Astrocyte of the cerebellum (primary cell): ENCODE data around the gene B4GALNT2.
A peak's percentile ranks its signal among the peaks of the same experiment; 100 is the strongest.

Experiments
- DNase-seq: peaks from one replicate; pipeline ENCODE4 v3.0.0-alpha.2; 2011; ENCODE audit warnings: low read depth
- H3K4me3 ChIP-seq: 2 replicates; pipeline ENCODE4 v1.5.1; 2011; ENCODE audit warnings: mild to moderate bottlenecking, low read depth, low read length, moderate library complexity
- CTCF ChIP-seq: IDR thresholded peaks from 2 replicates; pipeline ENCODE4 v1.5.1; 2012; ENCODE audit warnings: low read length, low read depth, moderate library complexity, mild to moderate bottlenecking; ENCODE audit errors: missing control alignments
- in situ Hi-C: cut with HindIII; loops from 2 replicates; pipeline ENCODE4 v1.10.0; 2017; ENCODE audit warnings: low sequenced_read_pairs

B4GALNT2 gene

GRCh38 chr17:49216953-49217650 is 84.5 kb downstream of the B4GALNT2 start:
- no peak overlapping the region for H3K4me3 ChIP-seq
- DNase-seq = no peak
- in situ Hi-C loops = no loop called here
- no peak for TF ChIP-seq CTCF

- TF ChIP-seq CTCF = no peak
- in situ Hi-C loops = no loop called here
- DNase-seq = no peak
- H3K4me3 ChIP-seq = no peak overlapping the region
Measured at GRCh38 chr17:49217651-49218413, 85.3 kb downstream of the B4GALNT2 start.

- DNase-seq = no peak
- no peak for TF ChIP-seq CTCF
- in situ Hi-C loops = no loop called here
- no peak overlapping the region for H3K4me3 ChIP-seq
Measured at GRCh38 chr17:49218941-49219913, 86.7 kb downstream of the B4GALNT2 start.

GRCh38 chr17:49219987-49220386 is 87.4 kb downstream of the B4GALNT2 start:
- H3K4me3 ChIP-seq = no peak overlapping the region
- no peak for TF ChIP-seq CTCF
- in situ Hi-C loops = no loop called here
- DNase-seq = no peak

GRCh38 chr17:49223168-49223516 is 90.6 kb downstream of the B4GALNT2 start:
- H3K4me3 ChIP-seq = no peak overlapping the region
- TF ChIP-seq CTCF = no peak
- DNase-seq = no peak
- in situ Hi-C loops = no loop called here

- H3K4me3 ChIP-seq = no peak overlapping the region
- no peak for DNase-seq
- in situ Hi-C loops = no loop called here
- TF ChIP-seq CTCF = peak; percentile 94
Measured at GRCh38 chr17:49223517-49224197, 91.1 kb downstream of the B4GALNT2 start.
